GM21360 (cell line): ENCODE data around the gene GABRA5.
"Not testable (repeated sequence)": the region's sequence is repeated elsewhere in the genome, so short reads cannot be mapped to it uniquely, and the experiment has no call there.

Source experiments
- ATAC-seq: cut with Tn5 transposase; IDR thresholded peaks from one replicate; pipeline ENCODE4 v1.9.1; 2021; ENCODE audit warnings: mild to moderate bottlenecking, moderate library complexity; ENCODE audit not compliant: unreplicated experiment

Gene GABRA5

GRCh38 chr15:26866298-26867199 is at the start of gene GABRA5:
TSS of gene GABRA5 (plus strand) at chr15:26867062. CDS start at chr15:26869249, 2,187 bp downstream.
- no peak for ATAC-seq

GRCh38 chr15:26831191-26831590 is 35.7 kb upstream of the GABRA5 start:
- ATAC-seq, result not testable (repeated sequence)

GRCh38 chr15:26831951-26832350 is 34.9 kb upstream of the GABRA5 start:
- no peak for ATAC-seq

- no peak for ATAC-seq
These were observed 28.0 kb upstream of the GABRA5 start for GRCh38 chr15:26838742-26839460.

GRCh38 chr15:26841514-26841913 is 25.3 kb upstream of the GABRA5 start:
- ATAC-seq, result no peak

- ATAC-seq, result no peak
These were observed 24.9 kb upstream of the GABRA5 start for GRCh38 chr15:26841941-26842340.

GRCh38 chr15:26842391-26842790 is 24.5 kb upstream of the GABRA5 start:
- ATAC-seq, result no peak

GRCh38 chr15:26844901-26845300 is 22.0 kb upstream of the GABRA5 start:
- ATAC-seq, result no peak

- ATAC-seq, result no peak
These were observed 18.4 kb upstream of the GABRA5 start for GRCh38 chr15:26848498-26848897.

- no peak for ATAC-seq
These were observed 16.7 kb upstream of the GABRA5 start for GRCh38 chr15:26850161-26850560.

GRCh38 chr15:26852980-26853379 is 13.9 kb upstream of the GABRA5 start:
- no peak for ATAC-seq

GRCh38 chr15:26854435-26854834 is 12.4 kb upstream of the GABRA5 start:
- ATAC-seq, result no peak

- ATAC-seq, result no peak
These were observed 2.1 kb upstream of the GABRA5 start for GRCh38 chr15:26864664-26865191.

GRCh38 chr15:26867200-26868007 is 542 bp downstream of the GABRA5 start:
- no peak for ATAC-seq

GRCh38 chr15:26868029-26868685 is 1.3 kb downstream of the GABRA5 start:
- no peak for ATAC-seq

GRCh38 chr15:26869628-26870027 is 2.8 kb downstream of the GABRA5 start:
- ATAC-seq, result no peak

- no peak for ATAC-seq
These were observed 3.5 kb downstream of the GABRA5 start for GRCh38 chr15:26870346-26870745.

- no peak for ATAC-seq
These were observed 5.3 kb downstream of the GABRA5 start for GRCh38 chr15:26872206-26872605.

GRCh38 chr15:26873846-26874245 is 7.0 kb downstream of the GABRA5 start:
- ATAC-seq, result no peak

- ATAC-seq, result no peak
These were observed 8.1 kb downstream of the GABRA5 start for GRCh38 chr15:26874774-26875475.
